Left kidney (tissue), 2 donors: ENCODE measurements around the gene TFAP2A. TPM values are rescaled to one million over a fixed set of nuclear protein-coding genes. Genes with fewer than 3 reads are reported as not detected.

ENCODE experiments used
- DNase-seq: peaks from one replicate; pipeline ENCODE4 v3.0.0-alpha.2; 2013
- polyA plus RNA-seq: library from polyadenylated mRNA; unstranded; fragments of 120-200 nt; gene quantifications from one replicate; pipeline ENCODE4 v1.2.1, GENCODE V29; 2013; ENCODE audit not compliant: insufficient read length

Gene TFAP2A
- polyA plus RNA-seq, 1 donor, result 33.6 TPM

- no peak for DNase-seq
These were observed 31.4 kb downstream of the TFAP2A start for GRCh38 chr6:10383331-10384090.

- DNase-seq, result no peak
These were observed 32.0 kb downstream of the TFAP2A start for GRCh38 chr6:10382728-10383330.

- DNase-seq, result no peak
These were observed 32.6 kb downstream of the TFAP2A start for GRCh38 chr6:10382322-10382721.

- no peak for DNase-seq
These were observed 33.1 kb downstream of the TFAP2A start for GRCh38 chr6:10381830-10382208.

- DNase-seq, result no peak
These were observed 33.6 kb downstream of the TFAP2A start for GRCh38 chr6:10381133-10381829.

GRCh38 chr6:10375391-10375969 is 39.4 kb downstream of the TFAP2A start:
- peak; percentile 8 for DNase-seq

GRCh38 chr6:10373642-10374359 is 41.1 kb downstream of the TFAP2A start:
- no peak for DNase-seq

- DNase-seq, result no peak
These were observed 45.0 kb downstream of the TFAP2A start for GRCh38 chr6:10369896-10370295.

GRCh38 chr6:10368861-10369260 is 46.0 kb downstream of the TFAP2A start:
- DNase-seq, result no peak

- no peak for DNase-seq
These were observed 51.0 kb downstream of the TFAP2A start for GRCh38 chr6:10363911-10364310.

GRCh38 chr6:10362300-10362699 is 52.6 kb downstream of the TFAP2A start:
- DNase-seq, result no peak

- no peak for DNase-seq
These were observed 53.4 kb downstream of the TFAP2A start for GRCh38 chr6:10361428-10361827.

- no peak for DNase-seq
These were observed 55.3 kb downstream of the TFAP2A start for GRCh38 chr6:10359581-10359980.

- no peak for DNase-seq
These were observed 59.7 kb downstream of the TFAP2A start for GRCh38 chr6:10355115-10355702.

- DNase-seq, result no peak
These were observed 63.1 kb downstream of the TFAP2A start for GRCh38 chr6:10351791-10352190.

GRCh38 chr6:10350720-10351119 is 64.2 kb downstream of the TFAP2A start:
- DNase-seq, result no peak

- DNase-seq, result no peak
These were observed 67.1 kb downstream of the TFAP2A start for GRCh38 chr6:10347561-10348327.
